ENCODE measurements around the gene TIGD1. TPM values are rescaled to one million over a fixed set of nuclear protein-coding genes. Genes with fewer than 3 reads are reported as not detected.

TIGD1 gene
- total RNA-seq, 2 experiments from 2014 or later = 11.7 to 12.8 TPM

DNA sequence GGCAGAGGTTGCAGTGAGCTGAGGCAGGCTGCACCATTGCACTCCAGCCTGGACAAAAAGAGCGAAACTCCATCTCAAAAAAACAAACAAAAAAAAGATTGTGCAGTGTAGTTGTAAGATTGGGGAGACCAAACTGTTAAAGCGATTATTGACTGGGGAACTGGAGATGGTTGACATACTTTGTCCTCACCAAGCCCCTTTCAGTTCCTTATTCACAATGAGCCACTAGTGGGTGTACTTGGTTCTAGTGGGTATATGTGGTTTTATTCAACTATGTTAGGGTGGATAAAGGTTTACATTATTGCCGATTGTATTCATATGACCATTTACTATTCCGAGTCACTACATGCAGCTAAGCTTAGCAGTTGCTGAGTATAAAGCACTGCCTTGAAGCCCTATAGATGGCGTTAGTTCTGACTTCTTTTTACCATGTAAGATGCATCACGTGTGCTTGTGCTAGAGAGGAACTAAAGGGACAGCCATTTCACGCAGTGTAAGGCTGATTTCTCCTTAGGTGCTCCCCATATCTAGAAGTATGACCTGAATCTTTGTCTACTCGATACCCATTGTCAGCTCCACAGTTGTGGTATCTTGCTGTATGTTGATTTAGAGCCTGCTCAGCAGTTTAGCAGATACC is 12.3 kb upstream of the TIGD1 start:
- H3K36me3 Mint-ChIP-seq = peaks cover 35% of the 10 kb centered on the region
- ATAC-seq (ENCODE audit: low read depth) (no peak), DNase-seq (no peak)
- POLR2A ChIA-PET = interaction anchor here (1.7 kb wide), 1 partner anchor 12 kb away, joined by 7 read pairs; the partner anchor contains the start of genes EIF4E2 and TIGD1
- H3K27me3 Mint-ChIP-seq = no peaks in the 10 kb centered on the region
- H3K9me3 Mint-ChIP-seq = no peaks in the 10 kb centered on the region
- H3K4me3 Mint-ChIP-seq = no peak overlapping the region
- H3K4me1 Mint-ChIP-seq = peaks cover 4% of the 10 kb centered on the region
- H3K27ac Mint-ChIP-seq = no peak overlapping the region

DNA sequence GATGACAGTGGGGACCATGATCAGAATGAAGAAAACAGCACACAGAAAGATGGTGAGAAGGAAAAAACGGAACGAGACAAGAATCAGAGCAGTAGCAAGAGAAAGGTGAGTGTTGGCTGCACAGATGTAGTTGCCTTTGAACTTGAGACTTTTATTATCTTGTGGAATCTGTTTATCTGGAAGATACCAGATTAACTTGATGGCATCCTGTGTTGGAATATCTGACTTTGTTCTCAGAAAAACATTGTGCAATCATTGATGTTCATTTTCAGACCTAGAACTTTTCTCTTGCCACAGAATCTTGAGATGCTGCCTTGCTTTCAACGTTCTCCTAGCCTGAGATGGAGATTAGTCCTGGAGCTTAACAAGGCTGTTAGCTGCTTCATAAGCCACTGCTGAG is 6.1 kb upstream of the TIGD1 start:
- Mint-ChIP-seq H3K27me3 (no peaks in the 10 kb centered on the region), H3K9me3 (no peaks in the 10 kb centered on the region), H3K4me3 (no peak overlapping the region), H3K4me1 (peaks cover 30% of the 10 kb centered on the region), H3K36me3 (peaks cover 31% of the 10 kb centered on the region), H3K27ac (no peak overlapping the region)
- no peak for ATAC-seq (ENCODE audit: low read depth)
- no peak for DNase-seq
- POLR2A ChIA-PET = no interaction called here

GRCh38 chr2:232551776-232552175 is 1.4 kb upstream of the TIGD1 start:
- H3K36me3 Mint-ChIP-seq = peaks cover 31% of the 10 kb centered on the region
- POLR2A ChIA-PET = interaction anchor here (1.2 kb wide), 1 partner anchor 27 kb away, joined by 6 read pairs; no protein-coding TSS in a partner anchor
- DNase-seq (no peak), ATAC-seq (ENCODE audit: low read depth) (no peak)
- H3K27me3 Mint-ChIP-seq = no peaks in the 10 kb centered on the region
- peak overlapping the region; percentile 35 for H3K27ac Mint-ChIP-seq
- peak overlapping the region; percentile 99 for H3K4me3 Mint-ChIP-seq
- peaks cover 3% of the 10 kb centered on the region for H3K9me3 Mint-ChIP-seq
- peaks cover 57% of the 10 kb centered on the region for H3K4me1 Mint-ChIP-seq

GRCh38 chr2:232551250-232551638 is 887 bp upstream of the TIGD1 start:
- H3K9me3 Mint-ChIP-seq = peaks cover 3% of the 10 kb centered on the region
- no peaks in the 10 kb centered on the region for H3K27me3 Mint-ChIP-seq
- POLR2A ChIA-PET = interaction anchor here (0.6 to 1.5 kb wide), 8 partner anchors 8 to 1087 kb away, joined by 3 to 7 read pairs (median 4); partner anchors contain the start of genes INPP5D, NCL and USP40
- H3K36me3 Mint-ChIP-seq = peaks cover 32% of the 10 kb centered on the region
- H3K4me1 Mint-ChIP-seq = peaks cover 56% of the 10 kb centered on the region
- DNase-seq (no peak), ATAC-seq (ENCODE audit: low read depth) (no peak)
- peak overlapping the region; percentile 100 for H3K27ac Mint-ChIP-seq
- peak overlapping the region; percentile 99 for H3K4me3 Mint-ChIP-seq

DNA sequence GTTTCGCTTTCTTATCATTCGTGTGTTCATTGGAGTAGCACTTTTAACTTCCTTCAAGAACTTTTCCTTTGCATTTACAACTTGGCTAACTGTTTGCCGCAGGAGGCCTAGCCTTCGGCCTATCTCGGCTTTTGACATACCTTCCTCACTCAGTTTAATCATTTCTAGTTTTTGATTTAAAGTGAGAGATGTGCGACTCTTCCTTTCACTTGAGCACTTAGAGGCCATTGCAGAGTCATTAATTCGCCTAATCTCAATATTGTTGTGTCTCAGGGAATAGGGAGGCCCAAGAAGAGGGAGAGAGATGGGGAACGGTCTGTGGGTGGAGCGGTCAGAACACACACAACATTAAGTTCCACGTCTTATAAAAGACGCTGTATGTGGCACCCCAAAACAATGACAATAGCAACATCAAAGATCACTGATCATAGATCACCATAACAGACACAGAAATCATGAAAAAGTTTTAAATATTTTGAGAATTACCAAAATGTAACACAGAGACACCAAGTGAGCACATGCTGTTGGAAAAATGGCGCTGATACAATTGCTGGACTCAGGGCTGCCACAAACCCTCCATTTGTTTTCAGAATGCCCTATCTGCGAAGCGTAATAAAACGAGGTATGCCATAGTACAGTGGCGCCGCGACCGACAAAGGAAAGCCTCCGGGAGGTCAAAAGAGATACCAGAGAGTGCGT is 553 bp downstream of the TIGD1 start:
- H3K9me3 Mint-ChIP-seq = peaks cover 3% of the 10 kb centered on the region
- H3K27ac Mint-ChIP-seq = peak overlapping the region; percentile 100
- peak overlapping the region; percentile 99 for H3K4me3 Mint-ChIP-seq
- peaks cover 31% of the 10 kb centered on the region for H3K36me3 Mint-ChIP-seq
- ATAC-seq (ENCODE audit: low read depth) (no peak), DNase-seq (no peak)
- peaks cover 55% of the 10 kb centered on the region for H3K4me1 Mint-ChIP-seq
- no peaks in the 10 kb centered on the region for H3K27me3 Mint-ChIP-seq
- POLR2A ChIA-PET = interaction anchor here (0.6 to 1.5 kb wide), 6 partner anchors 7 to 1086 kb away, joined by 3 to 7 read pairs (median 4); partner anchors contain the start of genes CHRNG and NCL

GRCh38 chr2:232547991-232548390 is 2.4 kb downstream of the TIGD1 start:
- Mint-ChIP-seq H3K4me3 (peak overlapping the region; percentile 26), H3K36me3 (peaks cover 28% of the 10 kb centered on the region), H3K27ac (no peak overlapping the region), H3K4me1 (peaks cover 42% of the 10 kb centered on the region), H3K9me3 (peaks cover 3% of the 10 kb centered on the region), H3K27me3 (no peaks in the 10 kb centered on the region)
- no peak for ATAC-seq (ENCODE audit: low read depth)
- DNase-seq = no peak
- POLR2A ChIA-PET = no interaction called here

GRCh38 chr2:232545511-232546375 is 4.6 kb downstream of the TIGD1 start:
- peaks cover 24% of the 10 kb centered on the region for H3K36me3 Mint-ChIP-seq
- POLR2A ChIA-PET = no interaction called here
- no peak for DNase-seq
- no peak for ATAC-seq (ENCODE audit: low read depth)
- H3K4me1 Mint-ChIP-seq = peaks cover 30% of the 10 kb centered on the region
- no peaks in the 10 kb centered on the region for H3K27me3 Mint-ChIP-seq
- H3K4me3 Mint-ChIP-seq = no peak overlapping the region
- no peak overlapping the region for H3K27ac Mint-ChIP-seq
- peaks cover 3% of the 10 kb centered on the region for H3K9me3 Mint-ChIP-seq

DNA sequence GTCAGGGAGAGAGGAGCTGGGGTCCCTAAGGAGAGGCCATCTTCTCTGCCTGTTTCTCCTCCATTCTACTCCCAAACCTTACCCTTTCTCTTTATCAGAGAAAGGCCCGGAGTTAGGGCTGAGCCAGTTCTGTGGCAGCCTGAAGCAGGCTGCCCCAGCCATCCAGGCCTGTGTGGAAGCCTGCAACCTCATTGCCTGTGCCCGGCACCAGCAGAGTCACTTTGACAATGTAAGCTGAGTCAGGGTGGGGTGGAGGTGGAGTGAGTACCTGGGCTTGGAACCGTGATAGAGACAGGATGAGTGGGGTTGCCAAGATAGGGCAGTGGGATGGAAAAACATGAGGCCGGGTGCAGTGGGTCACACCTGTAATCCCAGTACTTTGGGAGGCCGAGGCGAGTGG is 5.7 kb downstream of the TIGD1 start:
- POLR2A ChIA-PET = no interaction called here
- peaks cover 28% of the 10 kb centered on the region for H3K4me1 Mint-ChIP-seq
- no peak overlapping the region for H3K4me3 Mint-ChIP-seq
- H3K9me3 Mint-ChIP-seq = peaks cover 3% of the 10 kb centered on the region
- H3K27me3 Mint-ChIP-seq = no peaks in the 10 kb centered on the region
- peaks cover 24% of the 10 kb centered on the region for H3K36me3 Mint-ChIP-seq
- DNase-seq (no peak), ATAC-seq (ENCODE audit: low read depth) (no peak)
- no peak overlapping the region for H3K27ac Mint-ChIP-seq

DNA sequence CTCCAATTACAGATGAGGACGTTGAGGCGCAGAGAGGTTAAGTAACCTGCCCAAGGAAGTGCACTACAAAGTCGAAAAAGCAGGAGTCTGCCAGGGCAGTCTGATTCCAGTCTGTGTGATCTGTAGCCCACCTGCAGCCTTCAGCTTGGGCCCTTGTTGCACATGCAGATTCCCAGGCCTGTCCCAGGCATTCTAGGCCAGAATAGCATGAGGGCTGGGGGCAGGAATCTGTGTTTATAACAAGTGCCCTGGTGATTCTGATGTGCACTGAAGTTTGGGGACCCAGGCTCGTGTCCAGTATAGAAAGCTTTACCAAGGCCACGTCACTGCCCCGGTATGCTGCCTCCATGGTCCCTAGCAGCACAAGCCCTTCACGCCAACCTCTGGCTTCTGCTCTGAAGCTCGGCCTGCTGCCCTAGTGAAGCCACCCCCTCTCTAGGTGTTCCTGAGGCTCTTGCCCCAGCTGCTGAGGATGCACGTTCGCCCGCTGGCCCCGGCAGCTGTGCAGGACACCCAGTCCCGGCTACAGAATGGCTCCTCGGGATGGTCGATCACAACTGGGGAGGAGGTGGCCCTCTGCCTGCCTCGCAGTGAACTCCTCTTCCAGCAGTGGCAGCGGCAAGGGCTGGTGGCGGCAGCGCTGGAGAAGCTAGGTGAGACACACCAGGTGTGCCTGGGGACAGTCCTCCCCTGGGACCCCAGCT is 6.3 kb downstream of the TIGD1 start:
- ATAC-seq (ENCODE audit: low read depth) = no peak
- POLR2A ChIA-PET = no interaction called here
- Mint-ChIP-seq H3K36me3 (peaks cover 24% of the 10 kb centered on the region), H3K27me3 (no peaks in the 10 kb centered on the region), H3K4me1 (peaks cover 24% of the 10 kb centered on the region), H3K27ac (no peak overlapping the region), H3K4me3 (no peak overlapping the region), H3K9me3 (peaks cover 3% of the 10 kb centered on the region)
- DNase-seq = no peak

- Mint-ChIP-seq H3K9me3 (peaks cover 2% of the 10 kb centered on the region), H3K27ac (no peak overlapping the region), H3K4me3 (no peak overlapping the region), H3K27me3 (peaks cover under 1% of the 10 kb centered on the region), H3K4me1 (peaks cover 21% of the 10 kb centered on the region), H3K36me3 (peaks cover 18% of the 10 kb centered on the region)
- no peak for ATAC-seq (ENCODE audit: low read depth)
- DNase-seq = no peak
- POLR2A ChIA-PET = no interaction called here
Measured at GRCh38 chr2:232543491-232543890, 6.9 kb downstream of the TIGD1 start.

GRCh38 chr2:232542715-232543467 is 7.5 kb downstream of the TIGD1 start:
- ATAC-seq (ENCODE audit: low read depth) = no peak
- Mint-ChIP-seq H3K4me1 (peaks cover 22% of the 10 kb centered on the region), H3K9me3 (no peaks in the 10 kb centered on the region), H3K4me3 (no peak overlapping the region), H3K27ac (no peak overlapping the region), H3K36me3 (peaks cover 14% of the 10 kb centered on the region), H3K27me3 (peaks cover 4% of the 10 kb centered on the region)
- no peak for DNase-seq
- POLR2A ChIA-PET = interaction anchor here (0.9 kb wide), 1 partner anchor 8 kb away, joined by 5 read pairs; the partner anchor contains the start of genes EIF4E2 and TIGD1

DNA sequence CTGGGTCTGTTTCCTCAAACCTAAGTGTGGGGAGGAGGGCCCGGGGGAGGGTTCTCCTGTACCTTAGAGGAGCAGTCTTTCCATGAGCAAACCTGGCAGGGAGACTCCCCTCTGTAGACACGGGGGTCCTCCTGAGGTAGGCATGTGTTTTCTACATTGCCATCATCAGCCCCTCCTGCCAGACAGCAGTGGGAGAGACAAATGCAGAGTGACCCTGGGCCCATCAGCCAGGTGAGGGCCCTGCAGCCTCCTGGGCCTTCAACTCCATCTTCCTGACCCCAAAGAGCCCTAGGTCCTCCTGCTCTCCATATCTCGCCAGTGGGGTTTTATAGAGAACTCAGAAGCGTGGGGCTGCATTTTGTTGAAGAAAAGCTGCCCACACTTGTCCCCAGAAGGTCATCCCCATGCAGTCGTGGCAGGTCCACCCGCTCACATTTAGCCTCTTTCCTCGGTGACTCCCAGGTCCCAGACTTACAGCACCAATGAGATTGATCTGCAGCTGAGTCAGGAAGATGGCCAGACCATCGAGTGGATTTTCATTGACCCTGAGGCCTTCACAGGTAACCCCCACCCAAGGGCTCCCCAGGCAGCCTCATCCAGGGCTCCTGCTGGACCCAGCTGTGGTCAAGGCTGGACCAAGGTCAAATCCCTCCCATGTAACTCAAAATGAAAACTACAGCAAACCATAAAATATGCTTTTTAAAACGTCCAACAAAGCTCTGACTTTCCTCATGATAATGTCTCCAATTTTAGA is 8.2 kb downstream of the TIGD1 start:
- H3K27ac Mint-ChIP-seq = no peak overlapping the region
- POLR2A ChIA-PET = interaction anchor here (0.9 kb wide), 1 partner anchor 8 kb away, joined by 5 read pairs; the partner anchor contains the start of genes EIF4E2 and TIGD1

More for the DNA sequence above, 8.2 kb downstream of the TIGD1 start:
- peaks cover 7% of the 10 kb centered on the region for H3K27me3 Mint-ChIP-seq
- no peak for DNase-seq
- ATAC-seq (ENCODE audit: low read depth) = no peak
- peaks cover 7% of the 10 kb centered on the region for H3K36me3 Mint-ChIP-seq
- H3K9me3 Mint-ChIP-seq = no peaks in the 10 kb centered on the region
- no peak overlapping the region for H3K4me3 Mint-ChIP-seq
- peaks cover 17% of the 10 kb centered on the region for H3K4me1 Mint-ChIP-seq

Data from activated naive CD8-positive, alpha-beta T cell treated with anti-CD3 and anti-CD28 coated beads, Interleukin-2, amount 10 ng/mL, durations not matched to agents 7 days and 5 days (primary cell).